ENCODE results near the gene CDH4. TPM values are rescaled to one million over a fixed set of nuclear protein-coding genes. Genes with fewer than 3 reads are reported as not detected.

The CDH4 gene
- total RNA-seq, 1 donor from 2014 or later: not detected

DNA sequence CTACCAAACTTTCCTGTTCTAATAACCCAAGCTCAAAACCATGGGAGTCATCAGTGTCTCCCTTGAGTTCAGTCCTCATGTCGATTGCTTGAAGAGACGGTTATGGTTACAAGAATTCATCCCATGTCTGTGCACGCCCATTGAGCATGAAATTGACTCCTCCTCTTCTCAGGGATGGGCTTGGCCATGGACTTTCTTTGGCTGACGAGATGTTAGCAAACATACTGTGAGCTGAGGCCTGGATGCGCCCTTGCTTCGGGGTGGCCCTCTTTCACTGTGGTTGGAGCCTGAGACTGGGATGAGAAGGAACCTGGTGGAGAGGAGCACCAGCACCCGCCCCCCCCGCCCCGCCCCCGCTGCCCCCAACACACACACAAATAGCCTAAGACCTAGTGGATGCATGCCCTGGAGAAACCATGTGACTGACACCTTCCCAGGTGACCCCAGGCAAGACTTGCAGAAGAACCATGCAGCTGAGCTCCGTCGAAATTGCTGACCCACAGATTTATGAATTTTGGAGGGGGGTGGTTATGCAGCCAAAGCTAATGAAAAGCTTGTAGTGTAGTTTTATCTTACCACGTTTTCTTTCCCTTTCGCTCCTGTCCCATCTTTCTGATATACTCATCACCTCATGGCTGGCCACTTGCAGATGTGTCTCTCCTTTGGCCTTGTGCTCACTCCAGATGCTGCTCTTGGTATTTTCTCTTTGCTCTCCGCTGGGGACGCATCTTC, 231.4 kb downstream of the CDH4 start:
- DNase-seq (ENCODE audit: low spot score): no peak

DNA sequence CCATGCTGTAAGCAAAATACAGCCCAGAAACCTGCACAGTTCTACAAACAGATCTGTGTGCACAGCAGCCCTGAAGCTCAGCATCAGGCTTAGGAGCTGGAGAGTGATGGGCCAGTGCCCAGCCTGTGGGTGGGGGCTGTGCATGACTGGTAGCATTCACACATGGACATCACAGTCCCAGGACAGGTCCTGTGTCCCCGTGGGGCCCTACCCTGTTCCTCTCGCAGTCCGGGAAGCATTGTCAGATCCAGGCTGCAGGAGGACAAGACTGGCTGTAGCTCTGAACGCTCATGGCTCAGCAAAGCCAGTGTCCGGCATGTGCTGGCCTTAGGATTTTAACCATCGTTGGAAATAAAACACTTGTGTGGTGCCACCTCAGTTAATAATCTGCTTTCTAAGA, 234.1 kb downstream of the CDH4 start:
- DNase-seq (ENCODE audit: low spot score): no peak

DNA sequence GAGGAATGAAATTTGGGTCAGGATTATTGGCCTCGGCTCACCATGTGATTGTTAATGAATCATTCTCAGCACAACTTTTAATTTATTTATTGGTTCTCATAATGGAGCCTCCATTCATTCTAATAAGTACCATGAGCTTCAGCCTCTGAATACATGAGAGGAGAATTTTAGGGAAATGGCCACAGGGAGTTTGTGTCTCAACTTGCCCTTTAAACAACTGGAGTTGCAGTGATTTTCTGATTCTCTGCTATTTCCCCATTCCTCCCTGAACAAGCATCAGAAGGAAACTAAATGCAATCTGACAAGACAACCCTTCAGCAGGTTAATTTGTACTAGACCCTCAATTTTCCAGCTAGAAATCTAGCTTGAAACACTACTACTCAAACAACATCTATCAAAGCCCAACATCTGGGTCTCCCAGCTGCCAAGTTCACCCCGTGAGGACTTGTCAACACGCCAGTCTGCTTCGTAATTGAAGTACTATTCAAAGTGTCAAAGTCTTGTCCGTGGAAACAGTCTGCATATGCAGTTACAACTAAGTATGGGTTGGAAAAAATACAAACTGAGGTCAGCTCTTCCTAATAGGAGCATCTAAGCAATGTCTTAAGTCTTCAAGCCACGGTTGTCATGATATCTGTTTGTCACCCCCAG, 235.4 kb downstream of the CDH4 start:
- DNase-seq (ENCODE audit: low spot score): no peak

DNA sequence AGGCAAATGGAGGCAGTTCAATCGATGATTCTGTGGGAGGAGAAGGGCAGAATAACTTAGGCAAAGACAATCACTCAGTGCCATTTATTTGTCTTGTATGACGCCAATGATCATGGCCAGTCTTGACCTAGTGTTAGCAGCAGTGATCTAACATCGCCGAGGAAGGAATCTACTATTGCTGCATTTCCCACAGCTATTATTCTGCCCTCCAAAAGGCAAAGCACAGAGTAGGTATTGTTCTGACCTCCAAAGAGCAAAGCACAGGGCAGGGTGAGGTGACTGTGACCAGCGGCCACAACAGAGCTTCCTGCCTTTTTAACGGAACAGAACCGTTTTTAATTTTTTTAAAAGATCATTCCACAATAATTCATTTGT, 235.9 kb downstream of the CDH4 start:
- no peak for DNase-seq (ENCODE audit: low spot score)

DNA sequence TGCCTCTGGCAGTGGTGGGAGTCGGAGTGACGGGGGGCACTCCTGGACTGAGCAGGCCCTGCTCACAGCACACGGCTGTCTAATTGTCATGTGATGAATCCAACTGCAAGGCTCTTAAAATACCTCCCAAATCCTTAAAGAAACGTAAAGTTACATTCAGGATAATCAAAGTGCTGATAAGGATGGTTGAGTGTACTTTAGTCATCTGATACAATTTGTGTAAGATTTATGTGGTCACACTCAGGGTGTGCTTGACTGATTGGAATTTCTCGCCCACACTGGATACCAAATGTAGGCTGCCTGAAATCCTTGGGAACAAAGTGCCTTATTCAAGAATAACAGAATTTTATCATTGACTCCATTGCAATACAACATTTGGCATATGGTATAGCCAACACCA, 238.7 kb downstream of the CDH4 start:
- DNase-seq (ENCODE audit: low spot score): no peak

DNA sequence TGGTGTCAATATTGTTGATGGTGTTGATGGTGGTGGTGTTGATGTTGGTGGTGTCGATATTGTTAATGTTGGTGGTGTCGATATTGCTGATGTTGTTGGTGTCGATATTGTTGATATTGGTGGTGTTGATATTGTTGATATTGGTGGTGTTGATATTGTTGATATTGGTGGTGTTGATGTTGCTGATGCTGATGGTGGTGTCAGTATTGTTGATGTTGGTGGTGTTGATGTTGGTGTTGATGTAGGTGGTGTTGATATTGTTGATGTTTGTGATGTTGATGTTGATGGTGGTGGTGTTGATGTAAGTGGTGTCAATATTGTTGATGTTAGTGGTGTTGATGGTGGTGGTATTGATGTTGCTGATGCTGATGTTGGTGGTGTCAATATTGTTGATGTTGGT, 240.0 kb downstream of the CDH4 start:
- no peak for DNase-seq (ENCODE audit: low spot score)

DNA sequence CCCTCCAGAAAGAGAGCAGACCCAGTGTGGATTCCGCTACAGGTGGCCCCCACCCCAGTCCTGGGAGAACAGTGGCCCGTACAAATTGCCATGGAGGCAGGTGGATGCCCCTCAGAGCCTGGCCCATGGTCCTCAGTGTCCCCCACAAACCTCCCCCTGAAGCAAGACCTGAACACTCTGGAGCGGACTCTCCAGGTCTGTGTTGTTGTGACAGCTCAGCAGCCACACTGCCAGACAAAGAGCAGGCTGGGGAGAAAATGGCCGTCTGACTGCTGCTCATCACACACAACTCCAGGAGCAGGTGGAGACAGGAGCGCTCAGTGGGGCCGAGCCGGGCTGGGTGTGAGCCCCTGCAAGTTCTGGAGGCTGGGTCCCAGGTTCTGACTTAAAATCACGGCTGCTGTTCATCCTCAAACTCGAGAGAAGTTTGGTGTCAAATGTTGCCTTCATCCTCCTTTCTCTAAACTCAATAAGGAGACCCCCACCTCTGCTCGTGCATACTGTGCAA, 241.8 kb downstream of the CDH4 start:
- no peak for DNase-seq (ENCODE audit: low spot score)

DNA sequence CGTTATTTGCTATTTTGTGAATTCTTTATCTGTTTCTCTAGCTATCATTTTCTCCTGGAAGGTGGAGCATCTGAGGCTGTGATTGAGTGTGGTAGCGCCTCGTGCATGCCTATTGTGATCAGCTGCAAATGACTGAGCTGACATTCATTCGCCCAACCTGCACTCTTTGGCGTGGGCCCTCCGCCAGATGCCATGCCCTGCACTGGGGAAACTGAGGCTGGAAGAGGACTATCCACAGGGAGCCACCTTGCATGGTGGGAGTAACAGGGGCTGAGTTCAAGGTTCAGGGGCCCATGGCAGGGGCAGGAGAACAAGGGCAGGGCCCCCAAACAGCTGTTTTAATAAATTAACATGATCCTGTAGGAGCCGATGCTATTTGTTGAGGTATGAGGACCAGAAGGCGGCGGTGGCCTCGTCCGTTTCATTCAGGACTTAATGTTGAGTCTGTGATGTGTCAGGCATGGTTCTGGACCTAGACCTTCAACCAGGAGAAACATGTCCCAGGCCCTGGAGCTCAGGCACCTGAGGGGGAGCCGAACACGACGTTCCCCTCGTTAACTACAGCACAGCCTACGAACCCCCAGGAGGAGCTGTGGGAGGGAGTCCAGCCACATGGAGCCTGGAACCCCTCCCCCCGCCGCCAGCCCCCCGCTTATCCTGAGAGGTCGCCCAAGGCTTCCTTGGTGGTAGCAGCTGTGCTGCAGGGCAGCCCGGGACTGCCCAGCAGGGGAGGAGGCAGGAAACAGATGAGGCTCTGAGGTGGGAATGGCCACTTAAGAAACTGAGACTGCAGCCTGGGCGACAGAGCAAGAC, 242.9 kb downstream of the CDH4 start:
- no peak for DNase-seq (ENCODE audit: low spot score)

DNA sequence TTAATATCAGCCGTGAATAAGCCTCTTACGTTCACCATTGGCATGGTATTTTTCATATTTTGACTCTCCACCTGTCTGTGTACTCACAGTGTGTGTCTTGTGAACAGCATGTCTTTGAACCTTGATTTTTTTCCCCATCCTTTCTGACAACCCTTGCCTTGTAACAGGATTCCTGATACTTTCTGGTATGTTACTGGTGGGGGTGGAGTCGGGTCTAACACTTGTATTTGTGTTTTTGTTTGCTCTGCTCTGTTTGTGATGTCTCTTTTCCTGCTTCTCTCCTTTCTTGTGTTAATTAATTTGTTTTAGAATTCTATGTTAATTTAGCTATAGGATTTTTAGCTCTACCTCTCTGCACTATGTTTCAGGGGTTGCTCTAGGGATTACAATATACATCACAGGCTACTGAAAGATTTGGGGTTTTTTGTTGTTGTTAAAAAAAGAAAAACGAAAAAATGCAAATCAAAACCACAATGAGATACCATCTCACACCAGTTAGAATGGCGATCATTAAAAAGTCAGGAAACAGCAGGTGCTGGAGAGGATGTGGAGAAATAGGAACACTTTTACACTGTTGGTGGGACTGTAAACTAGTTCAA, 245.1 kb downstream of the CDH4 start:
- DNase-seq (ENCODE audit: low spot score): no peak

DNA sequence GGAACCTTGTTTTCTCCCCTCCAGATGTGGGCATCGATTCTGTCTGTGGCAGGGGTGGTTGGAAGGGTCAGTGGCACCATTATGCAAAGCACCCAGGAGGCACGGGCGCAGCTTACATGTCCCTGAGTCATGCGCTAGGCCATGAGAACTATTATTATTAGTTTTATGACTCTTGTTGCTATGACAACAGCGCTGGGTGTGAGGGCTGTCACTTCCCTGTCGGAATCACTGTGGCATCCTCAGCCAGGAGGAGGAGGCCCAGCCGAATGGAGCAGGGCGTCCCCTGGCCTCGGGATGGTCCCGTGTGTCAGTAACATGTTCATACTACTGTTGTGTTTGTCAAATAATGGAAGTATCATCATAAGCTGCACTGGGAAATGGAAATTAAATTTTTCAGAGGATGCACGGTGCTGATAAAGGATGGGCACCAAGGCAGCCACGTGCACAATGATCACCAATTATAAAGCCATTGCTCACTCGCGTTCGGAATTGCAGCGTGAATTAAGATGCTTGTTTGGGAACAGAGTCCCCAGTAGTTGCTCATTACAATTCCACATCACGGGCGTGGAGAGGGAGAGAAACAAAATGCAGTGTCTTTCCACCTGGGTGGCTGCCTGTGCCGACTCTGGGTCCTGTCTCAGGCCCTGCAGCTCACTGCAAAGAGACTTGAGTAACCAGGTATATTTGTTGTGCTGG, 247.9 kb downstream of the CDH4 start:
- no peak for DNase-seq (ENCODE audit: low spot score)

DNA sequence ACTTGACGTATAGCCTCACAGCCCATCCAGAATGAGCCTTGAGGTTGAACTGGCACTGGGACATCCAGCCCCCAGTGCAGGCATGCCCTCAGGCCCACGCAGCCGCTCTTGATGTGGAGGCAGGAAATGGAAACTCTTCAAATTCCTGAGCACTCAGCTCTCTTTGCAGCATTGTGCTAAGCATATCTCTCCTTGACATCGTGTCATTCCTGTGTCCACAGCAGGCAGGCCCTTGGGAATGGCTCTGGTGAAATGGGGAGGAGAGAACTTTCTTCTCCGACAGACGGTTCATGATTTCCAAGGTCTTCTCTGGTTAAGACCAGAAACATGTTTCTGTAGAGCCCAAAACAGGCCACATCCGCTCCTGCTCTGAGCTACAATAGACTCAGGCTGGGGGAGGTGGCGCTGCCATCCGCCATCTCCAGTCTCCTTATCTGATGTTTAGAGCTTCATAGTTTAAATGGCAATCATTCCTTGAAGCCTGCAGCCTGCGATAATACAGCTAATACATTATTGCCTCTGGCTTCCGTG, 248.8 kb downstream of the CDH4 start:
- DNase-seq (ENCODE audit: low spot score): no peak

DNA sequence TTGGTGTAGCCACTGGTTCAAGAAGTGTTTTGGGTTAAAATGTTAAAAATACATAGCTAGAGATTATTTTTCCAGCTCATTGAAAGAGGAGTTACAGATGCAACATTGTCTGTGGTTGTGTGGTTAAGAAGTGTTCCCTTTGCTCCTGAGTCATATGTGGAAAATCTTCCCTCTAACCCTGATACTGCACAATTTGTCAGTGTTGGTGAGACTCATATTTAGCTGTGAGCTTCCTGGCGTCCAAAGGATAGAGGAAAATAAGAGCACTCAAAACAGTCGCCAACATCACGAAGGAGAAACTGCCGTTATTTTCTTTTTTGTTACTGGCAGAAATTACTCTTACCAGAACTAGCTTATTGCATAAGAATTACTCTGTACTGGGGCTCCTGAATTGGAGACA, 250.4 kb downstream of the CDH4 start:
- no peak for DNase-seq (ENCODE audit: low spot score)

DNA sequence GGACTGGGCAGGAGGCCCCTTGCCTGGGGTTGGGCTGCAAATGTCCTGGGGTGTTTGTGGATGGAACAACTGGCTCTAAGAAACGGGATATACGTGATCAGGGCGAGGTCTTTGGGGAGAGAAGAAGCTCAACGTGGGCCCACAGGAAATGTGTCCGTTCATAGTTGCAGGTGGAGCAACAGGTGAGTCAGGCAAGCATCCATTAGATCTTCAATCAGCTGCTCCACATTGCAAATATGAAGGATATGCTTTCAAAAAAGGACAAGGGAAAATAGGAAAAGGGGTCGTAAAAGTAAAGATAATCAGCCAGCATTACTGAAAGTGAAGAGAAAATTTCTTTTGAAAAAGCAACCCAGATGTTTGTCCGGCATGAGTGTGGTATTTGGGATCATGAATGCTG, 251.0 kb downstream of the CDH4 start:
- no peak for DNase-seq (ENCODE audit: low spot score)

DNA sequence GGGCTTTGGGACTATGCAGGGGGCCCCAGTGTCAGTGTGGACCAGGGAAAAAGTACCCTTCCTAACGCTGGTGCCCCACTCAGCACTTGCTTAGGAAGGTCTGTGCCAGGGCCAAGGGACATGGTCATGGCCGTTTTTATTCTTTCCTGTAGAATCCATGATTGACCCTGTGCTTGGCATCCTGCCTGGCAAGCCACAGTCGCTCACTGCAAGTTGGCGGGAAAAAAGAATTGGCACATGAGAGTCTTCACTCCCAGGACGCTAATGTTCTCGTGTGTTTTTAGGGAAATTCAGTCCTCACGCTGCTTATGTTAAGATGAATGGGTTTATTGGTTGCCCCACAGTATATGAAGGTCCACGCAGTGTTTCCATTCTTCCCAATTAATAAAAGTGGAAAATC, 253.4 kb downstream of the CDH4 start:
- DNase-seq (ENCODE audit: low spot score): no peak

DNA sequence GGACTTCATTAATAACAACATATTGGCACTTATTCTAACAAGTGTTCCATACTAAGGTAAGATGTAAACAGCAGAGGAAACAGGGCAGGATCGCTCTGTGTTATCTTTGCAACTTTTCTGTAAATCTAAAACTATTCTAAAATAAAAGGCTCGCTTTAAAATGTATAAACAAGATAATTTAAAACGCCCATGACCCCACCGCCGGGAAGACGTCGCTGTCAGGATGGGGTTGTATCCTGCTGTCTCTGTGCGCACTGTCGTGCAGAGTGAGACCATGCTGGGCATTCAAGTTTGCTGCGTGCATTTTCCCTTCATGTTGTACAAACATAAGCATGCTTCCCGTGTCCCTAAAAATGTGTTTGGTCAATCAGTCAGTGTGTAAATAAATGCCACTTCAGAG, 255.7 kb downstream of the CDH4 start:
- DNase-seq (ENCODE audit: low spot score): no peak

DNA sequence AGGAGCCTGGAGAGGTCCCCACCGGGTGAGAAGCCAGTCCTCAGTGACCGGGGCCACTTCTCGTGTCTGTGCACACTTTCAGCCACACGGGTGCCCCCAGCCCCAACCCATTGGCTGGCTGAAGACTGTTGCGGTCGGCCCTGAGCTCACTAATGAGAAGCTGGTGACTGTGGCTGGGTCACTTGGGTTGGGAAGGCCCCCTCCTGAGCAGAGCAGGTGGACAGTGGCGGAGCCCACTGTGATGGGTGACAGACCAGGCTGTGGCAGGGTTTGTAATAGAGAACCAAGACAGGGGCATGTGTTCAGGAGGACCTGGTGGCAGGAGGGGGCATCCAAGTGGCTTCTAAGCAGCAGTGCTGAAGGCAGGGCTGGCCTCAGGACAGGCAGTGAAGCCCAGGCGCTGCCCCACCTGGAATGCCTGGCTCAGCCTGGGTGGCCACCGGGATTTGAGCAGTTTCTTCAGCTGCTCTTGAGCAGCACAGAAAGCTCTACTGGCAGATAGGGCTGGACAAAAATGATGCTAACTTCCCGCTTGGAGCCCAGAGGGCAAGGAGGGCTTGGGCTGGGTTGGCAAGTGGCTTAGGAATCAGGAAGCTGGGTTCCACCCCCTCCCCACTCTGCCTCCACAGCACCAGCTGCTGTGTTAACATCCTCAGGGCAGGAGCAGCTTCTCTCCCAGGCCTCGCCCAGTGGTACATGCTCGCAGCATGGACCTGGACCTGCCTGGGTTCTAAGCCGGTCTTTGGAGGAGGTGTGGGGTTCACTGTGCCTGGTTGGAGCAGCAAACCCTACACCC, 256.4 kb downstream of the CDH4 start:
- DNase-seq (ENCODE audit: low spot score): no peak

DNA sequence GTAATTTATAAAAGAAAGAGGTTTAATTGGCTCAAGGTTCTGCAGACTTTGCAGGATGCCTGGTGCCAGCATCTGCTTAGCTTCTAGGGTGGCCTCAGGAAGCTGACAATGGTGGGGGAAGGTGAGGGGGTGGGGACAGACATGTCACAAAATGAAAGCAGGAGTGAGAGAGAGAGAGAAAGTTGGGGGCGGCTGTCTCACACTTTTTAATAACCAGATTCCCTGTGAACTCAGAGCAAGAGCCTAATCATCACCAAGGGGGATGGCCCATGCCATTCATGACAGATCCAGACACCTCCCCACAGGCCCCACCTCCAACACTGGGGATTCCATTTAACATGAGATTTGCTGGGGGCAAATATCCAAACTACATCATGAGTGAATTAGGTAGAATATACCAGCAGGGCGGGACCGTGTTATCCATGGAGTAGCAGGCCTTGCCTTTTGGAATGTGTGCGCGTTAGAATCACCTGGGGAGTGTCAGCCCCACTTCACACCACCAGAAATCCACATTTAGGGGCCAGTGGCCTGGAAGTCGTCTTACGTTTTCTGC, 258.8 kb downstream of the CDH4 start:
- DNase-seq (ENCODE audit: low spot score): no peak

DNA sequence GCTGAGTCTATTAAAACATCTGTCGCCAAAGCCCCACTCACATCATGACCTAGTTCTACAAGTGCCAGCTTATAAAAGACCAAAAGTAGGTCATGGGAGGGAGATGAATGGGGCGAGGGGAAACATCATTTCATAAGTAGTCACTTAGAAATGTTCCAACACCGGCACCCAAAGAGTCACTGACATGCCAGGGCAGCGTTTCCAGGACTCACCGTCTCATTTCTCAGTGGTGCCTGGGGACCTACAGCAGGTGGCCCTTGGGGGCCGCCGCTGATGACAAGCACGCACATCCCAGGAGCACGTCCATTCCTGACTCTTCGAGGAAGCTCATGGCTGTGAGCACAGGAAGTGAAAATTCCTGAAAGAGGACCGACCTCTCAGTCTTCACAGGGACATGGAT, 260.4 kb downstream of the CDH4 start:
- DNase-seq (ENCODE audit: low spot score): no peak

DNA sequence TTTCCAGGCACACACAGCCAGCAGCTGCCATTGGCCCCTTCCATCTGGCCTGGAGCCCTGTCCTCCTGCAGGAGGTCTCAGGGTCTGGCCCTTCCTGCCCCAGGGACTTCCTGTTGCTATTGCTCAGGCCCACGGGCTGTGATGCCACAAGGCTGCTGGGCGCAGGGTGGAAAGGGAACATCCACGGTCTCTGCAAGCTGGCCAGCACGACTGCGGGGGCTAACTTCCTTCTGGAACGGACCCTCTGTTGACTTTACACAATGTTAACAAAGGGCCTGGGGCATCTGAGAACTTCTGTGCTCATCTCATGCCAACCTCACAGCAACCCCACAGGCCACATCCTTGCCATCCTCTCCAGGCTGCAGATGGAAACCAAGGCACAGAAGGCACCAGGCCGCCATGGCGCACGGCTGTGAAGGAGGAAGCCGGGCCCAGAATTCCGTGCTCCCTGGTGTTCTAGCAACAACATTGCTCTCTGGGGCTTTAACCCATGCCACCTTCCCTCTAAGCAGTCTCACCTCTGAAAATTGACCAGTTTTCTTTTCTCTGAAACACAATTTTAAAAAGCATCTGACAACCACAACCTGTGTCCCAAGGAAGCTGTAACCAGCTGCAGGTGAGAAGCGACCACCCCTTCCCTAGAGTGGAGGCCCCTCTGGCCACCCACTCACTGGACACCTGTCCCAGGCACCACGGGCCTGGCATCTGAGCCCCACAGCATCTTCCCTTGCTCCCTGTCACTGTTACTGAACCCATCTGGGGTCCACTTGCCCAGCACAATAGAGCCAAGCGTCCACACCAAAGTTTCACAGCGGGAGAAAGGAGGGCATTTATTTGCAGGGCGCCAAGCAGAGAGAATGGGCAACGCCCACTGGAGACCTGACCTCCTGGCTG, 261.3 kb downstream of the CDH4 start:
- DNase-seq (ENCODE audit: low spot score): no peak

Data from mesenteric fat pad (tissue), 1 donor.